ENCODE results near the gene VEPH1.

The VEPH1 gene

DNA sequence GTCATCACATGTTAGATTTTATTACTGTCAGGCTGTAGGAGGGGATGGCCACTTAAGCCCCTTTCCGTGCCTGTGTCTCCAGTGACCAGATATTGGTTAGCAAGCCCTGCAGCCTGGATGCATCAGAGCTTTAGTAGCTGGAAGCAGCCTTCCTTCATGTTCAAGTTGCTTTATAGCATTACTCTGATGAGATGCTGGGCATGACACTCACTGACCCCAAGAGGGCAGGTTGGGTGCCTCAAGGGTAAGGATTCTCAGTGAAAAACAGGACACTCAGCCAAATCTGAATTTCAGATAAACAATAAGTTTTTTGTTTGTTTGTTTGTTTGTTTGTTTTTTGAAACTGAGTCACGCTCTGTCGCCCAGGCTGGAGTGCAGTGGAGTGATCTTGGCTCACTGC, 135.0 kb downstream of the VEPH1 start:
- Histone ChIP-seq H4K20me1 (ENCODE audit: low read depth, low read length) (no peaks in the 10 kb centered on the region), H3K9me2 (replicated peaks; ENCODE audit: insufficient read depth, low read length) (no peaks in the 10 kb centered on the region), H3K9ac (ENCODE audit: low read length) (no peak overlapping the region), H2AFZ (ENCODE audit: low read depth, low read length, severe bottlenecking) (no peak overlapping the region), H3K4me3 (ENCODE audit: insufficient read depth, low read length, poor library complexity, severe bottlenecking) (no peak overlapping the region), H3K36me3 (ENCODE audit: low read length) (no peaks in the 10 kb centered on the region), H3K79me2 (ENCODE audit: insufficient read depth, low read length) (no peaks in the 10 kb centered on the region), H3F3A (ENCODE audit: insufficient read depth) (no peaks in the 10 kb centered on the region), H3K27me3 (ENCODE audit: low read length) (no peaks in the 10 kb centered on the region), H3K4me2 (ENCODE audit: low read depth, low read length, poor library complexity, severe bottlenecking) (no peak overlapping the region), H3K27ac (ENCODE audit: low read depth, low read length) (no peak overlapping the region), H3K9me3 (ENCODE audit: insufficient read depth, low read length) (no peaks in the 10 kb centered on the region)
- no peak for TF ChIP-seq EZH2phosphoT487 (conservative IDR thresholded peaks at IDR 0.05; ENCODE audit: low read length)
- TF ChIP-seq, protein P1, sequence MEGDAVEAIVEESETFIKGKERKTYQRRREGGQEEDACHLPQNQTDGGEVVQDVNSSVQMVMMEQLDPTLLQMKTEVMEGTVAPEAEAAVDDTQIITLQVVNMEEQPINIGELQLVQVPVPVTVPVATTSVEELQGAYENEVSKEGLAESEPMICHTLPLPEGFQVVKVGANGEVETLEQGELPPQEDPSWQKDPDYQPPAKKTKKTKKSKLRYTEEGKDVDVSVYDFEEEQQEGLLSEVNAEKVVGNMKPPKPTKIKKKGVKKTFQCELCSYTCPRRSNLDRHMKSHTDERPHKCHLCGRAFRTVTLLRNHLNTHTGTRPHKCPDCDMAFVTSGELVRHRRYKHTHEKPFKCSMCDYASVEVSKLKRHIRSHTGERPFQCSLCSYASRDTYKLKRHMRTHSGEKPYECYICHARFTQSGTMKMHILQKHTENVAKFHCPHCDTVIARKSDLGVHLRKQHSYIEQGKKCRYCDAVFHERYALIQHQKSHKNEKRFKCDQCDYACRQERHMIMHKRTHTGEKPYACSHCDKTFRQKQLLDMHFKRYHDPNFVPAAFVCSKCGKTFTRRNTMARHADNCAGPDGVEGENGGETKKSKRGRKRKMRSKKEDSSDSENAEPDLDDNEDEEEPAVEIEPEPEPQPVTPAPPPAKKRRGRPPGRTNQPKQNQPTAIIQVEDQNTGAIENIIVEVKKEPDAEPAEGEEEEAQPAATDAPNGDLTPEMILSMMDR (IDR thresholded peaks at IDR 0.05; ENCODE audit: insufficient read depth, low read length, poor library complexity, severe bottlenecking) = no peak

DNA sequence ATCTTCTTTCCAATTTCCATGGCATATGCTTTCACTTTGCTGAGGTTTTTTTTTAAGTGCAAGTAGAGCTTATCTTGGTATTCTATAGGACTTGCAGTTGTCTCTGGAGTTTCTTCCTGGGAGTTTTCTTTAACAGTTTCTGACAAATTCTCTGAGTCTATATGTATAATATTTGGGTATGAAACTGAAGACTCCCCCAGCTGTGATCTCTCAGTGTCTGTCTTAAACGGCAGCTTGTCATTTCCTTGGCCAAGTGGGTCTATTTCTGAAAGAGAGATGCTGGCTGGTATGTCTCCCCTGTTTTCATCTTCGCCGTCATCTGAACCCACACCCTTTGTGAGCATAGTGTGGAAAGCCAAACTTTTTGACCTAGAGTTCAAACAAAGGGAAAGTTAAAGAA, 139.8 kb downstream of the VEPH1 start:
- Histone ChIP-seq H2AFZ (ENCODE audit: low read depth, low read length, severe bottlenecking) (no peak overlapping the region), H3K27me3 (ENCODE audit: low read length) (no peaks in the 10 kb centered on the region), H4K20me1 (ENCODE audit: low read depth, low read length) (no peaks in the 10 kb centered on the region), H3K27ac (ENCODE audit: low read depth, low read length) (no peak overlapping the region), H3K4me3 (ENCODE audit: insufficient read depth, low read length, poor library complexity, severe bottlenecking) (no peak overlapping the region), H3K9me2 (replicated peaks; ENCODE audit: insufficient read depth, low read length) (no peaks in the 10 kb centered on the region), H3K79me2 (ENCODE audit: insufficient read depth, low read length) (no peaks in the 10 kb centered on the region), H3K36me3 (ENCODE audit: low read length) (no peaks in the 10 kb centered on the region), H3F3A (ENCODE audit: insufficient read depth) (no peaks in the 10 kb centered on the region), H3K4me2 (ENCODE audit: low read depth, low read length, poor library complexity, severe bottlenecking) (no peak overlapping the region), H3K9me3 (ENCODE audit: insufficient read depth, low read length) (no peaks in the 10 kb centered on the region), H3K9ac (ENCODE audit: low read length) (no peak overlapping the region)
- TF ChIP-seq, protein P1 (IDR thresholded peaks at IDR 0.05; ENCODE audit: insufficient read depth, low read length, poor library complexity, severe bottlenecking) = no peak
- no peak for TF ChIP-seq EZH2phosphoT487 (conservative IDR thresholded peaks at IDR 0.05; ENCODE audit: low read length)

DNA sequence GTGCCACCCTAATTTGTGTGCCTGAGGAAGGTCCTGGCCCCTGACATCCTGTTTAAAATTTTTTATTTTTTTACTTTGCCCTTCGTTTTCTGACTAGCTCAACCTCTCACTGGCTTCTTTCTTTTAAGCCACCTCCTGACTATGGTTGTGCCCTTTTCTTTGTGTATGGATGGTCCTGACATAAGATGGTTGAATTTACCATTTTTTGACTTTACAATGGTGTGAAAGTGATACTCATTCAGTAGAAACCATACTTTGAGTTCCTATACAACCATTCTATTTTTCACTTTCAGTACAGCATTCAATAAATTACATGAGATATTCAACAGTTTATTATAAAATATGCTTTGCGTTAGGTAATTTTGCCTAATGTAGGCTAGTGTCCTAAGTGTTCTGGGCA, 140.9 kb downstream of the VEPH1 start:
- TF ChIP-seq, protein P1 (IDR thresholded peaks at IDR 0.05; ENCODE audit: insufficient read depth, low read length, poor library complexity, severe bottlenecking) = no peak
- TF ChIP-seq EZH2phosphoT487 (conservative IDR thresholded peaks at IDR 0.05; ENCODE audit: low read length) = no peak
- H3K9ac ChIP-seq (ENCODE audit: low read length) = no peak overlapping the region
- no peaks in the 10 kb centered on the region for H3K27me3 ChIP-seq (ENCODE audit: low read length)
- H3K4me2 ChIP-seq (ENCODE audit: low read depth, low read length, poor library complexity, severe bottlenecking) = no peak overlapping the region
- no peak overlapping the region for H3K4me3 ChIP-seq (ENCODE audit: insufficient read depth, low read length, poor library complexity, severe bottlenecking)
- no peaks in the 10 kb centered on the region for H3F3A ChIP-seq (ENCODE audit: insufficient read depth)
- H3K36me3 ChIP-seq (ENCODE audit: low read length) = no peaks in the 10 kb centered on the region
- H3K79me2 ChIP-seq (ENCODE audit: insufficient read depth, low read length) = no peaks in the 10 kb centered on the region
- H4K20me1 ChIP-seq (ENCODE audit: low read depth, low read length) = no peaks in the 10 kb centered on the region
- H3K9me2 ChIP-seq (replicated peaks; ENCODE audit: insufficient read depth, low read length) = no peaks in the 10 kb centered on the region
- H3K9me3 ChIP-seq (ENCODE audit: insufficient read depth, low read length) = no peaks in the 10 kb centered on the region
- no peak overlapping the region for H2AFZ ChIP-seq (ENCODE audit: low read depth, low read length, severe bottlenecking)
- H3K27ac ChIP-seq (ENCODE audit: low read depth, low read length) = no peak overlapping the region

All from SU-DHL-6 (cell line).